Coronary artery (tissue), 2 donors: ENCODE results near the gene ATG14.

Experiments used
- DNase-seq: peaks from one replicate; pipeline ENCODE4 v3.0.0-alpha.2; 2017; ENCODE audit warnings: low spot score
- H3K27ac ChIP-seq, 2 donors: fragments of 200-600 bp; sonication (generic); one replicate each; pipeline ENCODE4 v1.5.1; 2016 to 2019
- H3K4me3 ChIP-seq: fragments of 200-600 bp; sonication (generic); 2 replicates; pipeline ENCODE4 v1.5.1; 2016; ENCODE audit warnings: mild to moderate bottlenecking, moderate library complexity
- TF ChIP-seq, protein P1 (sequence below): fragments of 200-600 bp; sonication (generic); IDR thresholded peaks from one replicate; pipeline ENCODE4 v1.5.1; 2019; ENCODE audit warnings: antibody characterized with exemption

Gene ATG14

DNA sequence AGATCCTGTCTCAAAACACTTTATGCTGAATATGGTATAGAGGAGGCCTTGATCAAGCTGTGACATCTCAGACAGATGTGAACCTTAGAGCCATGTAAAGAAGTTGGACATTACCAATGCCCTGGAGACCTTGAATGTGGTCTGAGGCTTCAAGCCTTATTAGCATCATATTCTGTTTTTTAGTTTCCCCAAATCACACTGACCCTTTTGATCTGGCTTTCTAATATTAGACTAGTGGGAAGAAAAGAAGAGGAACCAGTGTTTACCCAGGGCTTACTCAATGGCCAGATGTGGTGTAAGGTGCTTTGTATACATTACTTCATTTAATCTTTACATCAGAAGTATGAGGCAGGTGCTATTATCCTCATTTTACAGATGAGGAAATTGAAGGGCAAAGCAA lies 39.4 kb upstream of the ATG14 start:
- H3K27ac ChIP-seq, result no peak overlapping the region
- TF ChIP-seq, protein P1, sequence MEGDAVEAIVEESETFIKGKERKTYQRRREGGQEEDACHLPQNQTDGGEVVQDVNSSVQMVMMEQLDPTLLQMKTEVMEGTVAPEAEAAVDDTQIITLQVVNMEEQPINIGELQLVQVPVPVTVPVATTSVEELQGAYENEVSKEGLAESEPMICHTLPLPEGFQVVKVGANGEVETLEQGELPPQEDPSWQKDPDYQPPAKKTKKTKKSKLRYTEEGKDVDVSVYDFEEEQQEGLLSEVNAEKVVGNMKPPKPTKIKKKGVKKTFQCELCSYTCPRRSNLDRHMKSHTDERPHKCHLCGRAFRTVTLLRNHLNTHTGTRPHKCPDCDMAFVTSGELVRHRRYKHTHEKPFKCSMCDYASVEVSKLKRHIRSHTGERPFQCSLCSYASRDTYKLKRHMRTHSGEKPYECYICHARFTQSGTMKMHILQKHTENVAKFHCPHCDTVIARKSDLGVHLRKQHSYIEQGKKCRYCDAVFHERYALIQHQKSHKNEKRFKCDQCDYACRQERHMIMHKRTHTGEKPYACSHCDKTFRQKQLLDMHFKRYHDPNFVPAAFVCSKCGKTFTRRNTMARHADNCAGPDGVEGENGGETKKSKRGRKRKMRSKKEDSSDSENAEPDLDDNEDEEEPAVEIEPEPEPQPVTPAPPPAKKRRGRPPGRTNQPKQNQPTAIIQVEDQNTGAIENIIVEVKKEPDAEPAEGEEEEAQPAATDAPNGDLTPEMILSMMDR, result no peak

DNA sequence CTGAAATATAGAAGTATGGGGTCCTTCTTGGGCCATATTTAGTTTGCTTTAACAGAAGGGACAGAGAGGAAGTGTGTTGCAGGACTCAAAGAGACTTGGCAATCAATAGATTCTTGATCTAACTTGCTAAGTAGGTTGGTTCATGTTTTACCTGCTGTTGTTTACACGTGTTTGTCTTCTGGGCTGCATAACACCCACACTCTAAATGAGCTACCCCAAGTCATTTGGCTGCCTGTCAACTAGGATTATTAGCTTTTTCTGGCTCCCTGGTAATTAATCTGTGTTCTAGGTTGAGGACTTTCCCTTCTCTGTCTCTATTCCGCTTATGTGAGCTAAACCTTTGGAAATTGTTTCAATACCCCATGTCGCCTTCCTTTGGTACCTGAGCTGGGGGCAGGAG lies 38.9 kb upstream of the ATG14 start:
- DNase-seq, result no peak
- Histone ChIP-seq H3K27ac (no peak overlapping the region), H3K4me3 (no peak overlapping the region)
- TF ChIP-seq, protein P1, result no peak

More for the DNA sequence above, 39.4 kb upstream of the ATG14 start:
- no peak for DNase-seq
- no peak overlapping the region for H3K4me3 ChIP-seq

DNA sequence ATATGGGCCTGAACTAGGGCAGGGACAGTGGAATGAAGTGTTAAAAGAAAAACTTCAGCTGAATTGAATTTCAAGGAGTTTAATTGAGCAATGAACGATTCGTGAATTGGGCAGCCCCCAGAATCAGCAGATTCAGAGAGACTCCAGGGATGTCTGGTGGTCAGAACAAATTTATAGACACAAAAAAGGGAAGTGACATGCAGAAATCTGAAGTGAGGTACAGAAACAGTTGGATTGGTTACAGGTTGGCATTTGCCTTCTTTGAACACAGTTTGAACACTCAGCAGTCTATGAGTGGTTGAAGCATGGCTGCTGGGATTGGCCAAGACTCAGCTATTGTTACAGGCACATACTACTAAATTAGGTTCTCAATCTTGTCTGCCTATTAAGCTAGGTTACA lies 38.5 kb upstream of the ATG14 start:
- H3K27ac ChIP-seq, result no peak overlapping the region

DNA sequence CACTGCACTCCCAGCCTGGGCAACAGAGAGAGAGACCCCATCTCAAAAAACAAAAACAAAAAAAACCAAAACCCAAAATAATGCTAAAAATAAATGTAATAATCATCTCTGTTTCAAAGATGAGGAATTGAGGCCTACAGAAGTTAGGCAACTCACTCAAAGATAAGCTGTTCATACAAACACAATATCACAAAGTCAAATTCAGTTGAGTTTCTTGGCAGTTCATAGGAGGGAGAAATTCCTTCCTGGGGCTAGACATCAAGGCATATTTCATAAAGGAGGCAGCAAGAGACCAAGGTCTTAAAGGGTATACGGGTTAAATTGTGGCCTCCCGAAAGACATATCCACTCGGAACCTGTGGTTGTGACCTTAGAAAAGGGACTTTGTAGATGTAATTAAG lies 37.5 kb upstream of the ATG14 start:
- TF ChIP-seq, protein P1, result no peak
- Histone ChIP-seq H3K27ac (no peak overlapping the region), H3K4me3 (no peak overlapping the region)
- no peak for DNase-seq

More for the DNA sequence above, 38.5 kb upstream of the ATG14 start:
- TF ChIP-seq, protein P1, result no peak
- DNase-seq, result no peak
- no peak overlapping the region for H3K4me3 ChIP-seq

DNA sequence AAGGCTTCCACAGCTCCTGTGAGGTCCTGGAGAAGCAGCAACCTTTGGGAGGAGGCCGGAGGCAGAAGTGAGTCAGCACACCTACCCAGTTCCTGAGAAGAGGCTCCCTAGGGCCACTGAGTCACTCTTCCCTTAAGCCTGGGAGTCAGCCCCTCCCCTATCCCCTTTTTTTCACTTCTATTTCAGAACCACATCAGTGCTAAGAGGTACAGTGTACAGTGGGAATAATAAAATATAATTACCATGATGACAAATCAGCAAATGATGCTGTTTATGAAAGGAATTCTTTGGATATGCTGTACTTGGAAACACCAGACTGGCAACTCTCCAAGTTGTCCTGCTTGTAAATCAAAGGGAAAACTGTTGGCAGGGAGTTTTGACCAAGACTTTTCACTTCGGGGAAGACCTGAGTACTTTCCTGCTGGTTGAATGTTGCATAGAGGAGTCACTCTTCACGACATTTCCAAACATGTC lies 36.5 kb upstream of the ATG14 start:
- DNase-seq, result no peak
- Histone ChIP-seq H3K27ac (peak overlapping the region in 1 of 2 donors; percentile 19), H3K4me3 (no peak overlapping the region)
- TF ChIP-seq, protein P1, result no peak

DNA sequence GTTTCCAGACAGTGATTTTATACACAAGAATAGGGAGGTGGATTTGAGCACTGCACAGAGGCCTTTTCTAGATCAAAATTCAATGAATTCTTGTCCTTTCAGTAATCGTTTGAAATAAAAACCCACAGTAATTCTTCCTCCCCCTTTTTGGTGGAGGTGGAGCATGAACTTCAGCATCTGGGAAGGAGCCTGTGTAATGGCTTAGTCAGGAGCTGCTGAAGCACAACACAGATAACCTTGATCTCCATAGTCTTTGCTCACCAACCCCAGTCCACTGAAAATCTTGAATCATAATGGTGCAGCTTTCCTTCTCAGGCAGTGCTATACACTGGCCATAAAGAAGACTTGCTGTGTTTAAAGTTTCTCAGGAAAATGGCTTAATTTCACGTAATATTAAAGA lies 35.2 kb upstream of the ATG14 start:
- no peak overlapping the region for H3K27ac ChIP-seq
- H3K4me3 ChIP-seq, result no peak overlapping the region
- no peak for DNase-seq
- TF ChIP-seq, protein P1, result no peak

DNA sequence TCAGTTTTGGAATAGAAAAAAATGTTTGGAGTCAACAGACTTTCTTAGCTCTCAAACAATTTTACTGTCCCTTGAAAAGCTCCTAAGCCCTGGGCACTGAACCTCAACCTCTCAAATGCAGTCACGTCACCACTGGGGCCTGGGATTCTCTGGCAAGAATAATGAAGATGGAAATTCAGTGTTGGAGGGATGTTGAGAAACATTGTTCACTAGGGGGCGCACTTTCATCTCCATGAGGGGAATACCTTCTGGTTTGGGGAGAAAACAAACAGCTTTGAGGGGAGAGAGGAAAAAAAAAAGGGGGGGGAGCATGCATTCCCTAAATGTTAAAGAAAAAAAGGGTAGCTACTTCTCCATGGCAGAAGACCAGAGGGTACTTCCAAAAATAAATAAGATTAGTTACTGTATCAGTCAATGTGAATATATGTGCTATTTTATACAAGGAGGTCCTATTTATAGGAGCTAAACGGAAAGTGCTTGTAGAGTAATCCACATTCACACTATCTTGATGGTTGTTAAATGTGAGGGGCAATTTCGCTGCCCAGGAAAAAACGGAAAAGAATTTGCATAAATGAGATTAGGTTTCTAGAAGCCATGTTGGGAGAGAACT lies 34.6 kb upstream of the ATG14 start:
- no peak for DNase-seq
- TF ChIP-seq, protein P1, result peak; percentile 42
- no peak overlapping the region for H3K27ac ChIP-seq
- H3K4me3 ChIP-seq, result no peak overlapping the region
